DMS53 (cell line): ENCODE data around the gene ASIC3.

ENCODE experiments used
- DNase-seq: peaks from one replicate; lab custom pipeline; 2025; lab: John Stamatoyannopoulos, UW

Gene ASIC3

DNA sequence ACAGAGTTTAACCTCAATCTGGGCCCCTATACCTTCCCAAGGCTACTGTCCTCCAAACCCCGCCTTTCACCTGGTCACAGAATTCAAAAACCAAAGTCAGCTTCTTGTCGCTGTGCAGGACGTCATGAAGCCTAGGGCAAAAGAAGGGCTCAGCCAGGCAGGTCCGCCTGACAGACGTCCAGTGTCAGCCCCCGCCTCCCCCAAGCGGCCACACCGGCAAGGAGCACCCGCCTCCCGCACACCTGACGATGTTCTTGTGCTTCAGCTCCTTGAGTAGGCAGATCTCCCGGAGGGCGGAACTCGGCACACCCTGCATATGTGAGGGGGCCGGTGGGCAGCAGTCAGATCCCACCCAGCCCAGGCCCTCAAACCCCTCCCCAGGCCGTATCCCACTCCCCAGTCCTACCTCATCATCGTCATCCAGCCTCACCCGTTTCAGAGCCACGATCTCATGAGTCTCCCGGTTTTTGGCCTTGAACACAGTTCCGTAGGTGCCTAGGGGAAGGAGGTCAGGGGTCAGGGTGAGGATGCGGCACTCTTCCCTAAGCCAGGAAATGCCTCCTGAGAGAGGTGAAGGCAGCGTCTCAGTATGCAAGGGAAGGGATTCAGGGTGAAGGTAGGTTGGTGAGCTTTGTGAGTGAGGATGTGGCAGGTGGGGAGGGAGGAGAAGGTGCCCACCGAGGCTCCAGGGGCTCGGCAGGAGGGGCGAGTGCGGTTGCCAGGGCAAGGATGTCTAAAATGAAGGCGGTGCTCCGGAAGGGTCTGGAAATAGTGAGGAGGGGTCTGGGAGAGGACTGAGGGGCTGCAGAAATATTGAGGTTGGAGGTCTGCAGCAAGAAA is 8.6 kb downstream of the ASIC3 start:
- no peak for DNase-seq

DNA sequence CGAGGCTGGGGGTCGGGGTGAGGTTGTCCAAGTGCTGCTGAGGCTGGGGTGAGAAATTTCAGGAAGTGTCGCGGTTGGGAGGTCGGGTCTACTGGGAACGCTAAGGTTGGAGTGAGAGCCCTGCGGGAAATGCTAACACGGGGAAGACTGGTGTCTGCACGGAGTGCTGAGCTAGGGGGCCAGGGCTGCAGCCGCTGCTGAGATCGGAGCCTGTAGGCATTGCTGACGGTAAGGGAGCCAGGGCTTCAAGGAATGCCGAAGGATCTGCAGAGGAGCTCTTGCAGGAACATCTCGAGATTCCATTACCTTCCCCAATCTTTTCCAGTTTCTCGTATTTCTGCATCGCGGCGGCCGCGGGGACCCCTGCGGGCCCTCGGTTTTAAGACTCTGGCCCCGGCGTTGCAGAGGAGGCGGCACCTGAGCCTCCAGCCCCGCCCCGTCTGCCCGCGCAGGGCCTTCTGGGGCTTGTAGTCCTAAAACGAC is 9.2 kb downstream of the ASIC3 start, which contains the start of gene CDK5:
TSS of gene CDK5 (minus strand) at position 392 of the 483 bp plus-strand sequence. CDS start at position 343, 49 bp downstream.
- peak; percentile 83 for DNase-seq

DNA sequence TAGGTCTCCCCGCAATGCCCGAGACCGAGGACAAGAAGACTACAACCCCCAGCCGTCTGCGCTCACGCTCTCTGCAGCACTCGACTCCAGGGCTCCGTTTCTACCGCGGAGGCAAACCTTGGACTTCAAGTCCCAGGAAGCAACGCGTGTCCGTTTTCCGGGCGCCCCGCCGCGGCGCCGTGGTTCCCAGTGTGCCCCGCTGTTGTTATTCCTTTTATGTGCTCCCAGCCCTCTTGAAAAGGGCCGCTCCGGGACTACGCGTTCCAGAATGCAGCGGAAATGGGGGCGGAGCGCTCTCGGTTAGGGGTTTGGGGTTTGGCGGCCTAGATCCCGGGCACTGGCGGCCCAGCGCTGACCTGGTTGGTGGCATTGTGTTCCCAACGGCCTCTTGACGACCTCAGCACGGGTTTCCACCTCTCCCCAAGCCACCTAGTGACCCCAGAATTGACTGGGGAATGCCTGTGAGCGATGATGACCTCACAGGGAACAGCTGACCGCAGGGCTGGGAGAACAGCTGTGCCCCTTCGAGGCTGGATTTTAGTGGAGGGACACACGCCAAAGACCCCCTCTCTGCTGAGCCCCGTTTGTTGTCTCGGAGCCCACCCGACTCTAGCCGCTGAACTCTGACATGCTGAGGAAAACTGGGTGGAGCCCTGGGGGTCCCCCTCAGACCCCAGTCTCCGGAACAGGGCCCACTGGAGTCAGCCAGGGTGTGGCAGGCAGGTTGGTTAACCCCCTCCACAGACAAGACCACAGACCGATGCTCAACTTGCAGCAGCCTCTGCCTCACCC is 9.9 kb downstream of the ASIC3 start:
- DNase-seq, result peak; percentile 100

DNA sequence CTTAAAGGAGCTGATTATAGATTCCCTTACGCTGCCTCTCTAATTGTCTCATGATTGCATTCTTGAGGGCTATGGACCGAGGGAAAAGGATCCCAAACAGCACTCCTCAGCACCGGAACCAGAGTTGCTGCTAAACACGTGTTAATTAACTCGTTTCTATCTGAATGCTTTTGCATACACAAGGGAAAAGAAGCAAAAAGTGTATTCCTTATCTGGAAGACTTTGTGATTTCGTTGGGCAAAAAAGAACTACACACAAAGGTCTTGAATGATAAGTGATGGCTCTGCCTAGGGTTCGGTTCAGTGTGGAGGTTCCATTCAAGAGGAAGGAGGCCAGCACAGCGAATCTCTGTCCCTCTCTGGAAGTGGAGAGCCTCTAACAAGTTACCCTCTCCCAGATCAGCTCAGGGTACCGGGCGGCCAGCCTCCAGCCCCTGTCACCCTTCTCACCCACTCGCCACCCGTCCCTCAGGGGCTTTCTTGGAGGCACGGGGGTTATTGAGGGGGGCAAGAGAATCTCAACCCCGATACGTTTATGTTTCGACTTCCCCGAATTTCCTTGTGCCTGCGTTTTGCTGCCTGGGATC is 10.5 kb downstream of the ASIC3 start:
- peak; percentile 75 for DNase-seq

DNA sequence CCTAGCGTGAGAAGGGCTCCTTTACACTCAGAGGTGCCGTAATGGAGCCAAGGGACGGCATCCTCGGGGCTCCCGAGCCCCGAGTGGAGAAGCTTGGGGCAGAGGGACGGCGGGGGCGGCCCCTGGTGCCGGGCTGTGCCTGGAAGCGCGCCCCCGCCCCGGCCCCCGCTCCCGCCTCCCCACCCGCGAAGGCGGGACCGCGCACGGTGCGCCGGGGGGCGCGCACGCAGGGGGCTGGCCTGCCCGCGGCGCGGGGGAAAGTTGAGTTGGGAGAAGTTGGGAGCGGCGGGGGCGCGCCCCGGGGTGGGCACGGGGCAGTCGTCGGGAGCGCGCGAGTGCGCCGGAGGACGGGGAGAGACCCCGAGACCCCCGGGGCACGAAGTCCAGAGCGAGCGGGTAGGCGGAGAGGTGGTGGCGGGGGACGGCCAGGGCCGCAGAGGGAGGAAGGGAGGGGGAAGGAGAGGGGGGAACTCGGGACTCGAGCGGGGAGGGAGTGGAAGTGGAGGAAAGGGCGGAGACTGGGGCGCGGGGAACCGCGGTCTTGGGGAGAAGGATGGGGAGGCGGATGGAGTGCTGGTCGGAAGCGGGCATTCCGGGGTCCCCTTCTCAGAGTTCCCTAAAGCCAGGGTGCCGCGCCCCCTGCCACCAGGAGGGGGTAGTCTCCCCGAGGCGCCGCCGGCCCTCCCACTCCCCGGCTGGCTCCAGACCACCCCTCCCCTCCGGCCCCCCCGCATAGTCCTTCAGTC is 11.2 kb downstream of the ASIC3 start, which contains the start of gene SLC4A2:
TSS of gene SLC4A2 (plus strand) at position 223 of the 746 bp plus-strand sequence. CDS start 2,399 bp downstream, outside the sequence.
- DNase-seq, result peak; percentile 92

DNA sequence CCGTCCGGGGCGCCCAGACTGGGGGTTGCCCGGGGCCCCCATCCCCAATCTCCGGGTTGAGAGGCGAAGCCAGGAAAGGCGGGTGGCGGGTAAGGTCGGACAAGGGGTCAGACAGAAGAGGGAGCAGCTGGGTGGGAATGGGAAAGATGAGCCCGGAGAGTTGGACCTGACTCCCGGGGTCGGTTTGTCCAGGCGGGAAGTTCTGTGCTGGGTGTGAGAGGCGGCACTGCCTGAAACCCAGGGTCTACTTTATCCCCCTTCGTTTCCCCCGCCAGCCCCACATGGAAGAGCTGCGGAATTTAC is 11.7 kb downstream of the ASIC3 start:
- no peak for DNase-seq

DNA sequence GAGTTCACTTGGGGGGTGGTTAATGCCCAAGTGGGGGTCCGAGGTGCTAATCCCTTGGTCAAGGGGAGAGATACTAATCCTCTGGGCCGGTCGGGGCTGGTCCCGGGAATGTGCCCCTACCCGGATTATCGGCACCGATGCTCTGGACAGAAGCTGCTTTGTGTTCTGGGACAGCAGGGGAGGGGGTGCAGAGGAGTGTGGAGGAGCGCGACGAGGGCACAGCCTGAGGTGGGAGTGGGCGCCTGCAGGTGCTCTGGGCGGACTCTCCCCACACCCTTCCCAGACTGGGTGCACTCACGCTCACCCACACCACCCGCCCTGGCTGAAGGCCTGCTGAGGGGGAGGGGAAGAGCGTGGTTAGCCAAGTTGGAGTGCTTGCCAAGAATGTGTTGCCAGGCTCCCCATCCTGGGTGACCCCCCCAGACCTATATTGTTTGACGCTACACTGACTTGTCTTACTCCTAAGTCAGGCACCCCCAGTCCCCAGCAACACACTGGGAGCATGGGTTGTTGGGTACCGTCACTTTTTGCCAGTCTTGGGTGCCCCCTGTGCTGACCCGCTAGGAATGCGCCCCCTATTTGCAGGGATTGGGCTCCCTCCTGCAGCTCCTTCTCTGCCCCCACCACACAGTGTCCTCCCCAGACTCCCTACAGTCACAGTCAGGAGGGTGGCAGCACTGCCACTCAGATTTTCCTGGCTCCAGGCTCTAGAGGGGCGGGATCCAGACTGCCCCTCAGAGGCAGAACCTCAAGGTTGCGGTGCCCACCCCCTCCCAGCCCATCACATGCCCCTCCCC is 12.3 kb downstream of the ASIC3 start:
- DNase-seq, result peak; percentile 56

DNA sequence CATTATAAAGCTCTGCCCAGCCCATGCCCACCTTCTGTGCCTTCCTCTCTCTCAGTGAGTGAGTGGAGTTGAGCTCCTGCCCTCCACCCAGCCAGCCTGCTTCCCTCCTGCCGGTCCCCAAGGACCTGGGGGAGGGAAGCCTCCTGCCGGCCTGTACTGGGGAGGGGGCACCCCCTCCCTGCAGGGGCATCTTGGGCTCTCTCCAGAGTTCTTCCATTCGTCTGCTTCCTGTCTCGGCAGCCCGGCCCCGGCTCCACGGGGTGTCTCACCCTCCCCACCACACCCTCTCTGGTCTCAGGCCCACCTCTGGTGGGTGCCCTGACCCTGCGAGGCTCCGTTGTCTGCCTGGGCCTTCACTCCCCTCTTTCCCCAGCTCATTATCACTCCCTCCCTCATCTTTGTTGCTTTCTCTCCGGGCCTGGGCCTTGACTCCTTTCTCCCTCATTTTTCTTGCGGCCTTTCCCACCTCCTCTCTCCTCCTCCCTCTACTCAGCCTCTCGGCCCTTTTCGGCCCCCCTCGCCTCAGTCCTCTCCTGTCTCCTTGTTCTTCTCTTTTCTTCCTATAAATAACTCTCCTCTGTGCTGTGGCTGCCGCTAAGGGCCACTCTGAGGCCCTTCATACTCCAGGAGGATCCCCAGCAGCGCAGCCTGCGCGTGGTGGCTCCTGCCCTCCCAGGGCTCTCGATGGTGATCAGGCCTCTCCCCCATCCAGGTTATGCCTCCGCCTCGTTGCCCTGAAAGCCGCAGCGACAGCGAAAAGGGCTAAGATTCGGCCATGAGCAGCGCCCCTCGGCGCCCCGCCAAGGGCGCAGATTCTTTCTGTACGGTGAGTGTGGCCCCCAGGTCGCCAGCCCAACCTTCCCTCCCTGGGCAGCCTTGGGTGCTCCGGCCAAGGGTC is 13.1 kb downstream of the ASIC3 start:
- DNase-seq, result peak; percentile 38

DNA sequence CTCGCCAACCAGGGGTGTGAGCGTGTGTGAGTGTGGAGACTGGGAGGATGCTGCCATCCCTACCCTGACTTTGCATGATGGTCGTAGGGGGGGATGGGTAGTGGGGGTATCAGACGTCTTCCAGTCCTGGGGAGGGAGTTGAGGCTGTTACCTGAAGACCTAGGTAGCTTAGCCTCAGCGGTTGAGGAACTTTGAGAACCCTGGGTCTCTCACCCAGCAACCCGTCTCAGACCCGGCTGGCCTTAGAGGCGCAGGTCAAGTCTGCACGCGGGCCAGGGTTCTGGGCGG is 13.7 kb downstream of the ASIC3 start:
- DNase-seq, result no peak

DNA sequence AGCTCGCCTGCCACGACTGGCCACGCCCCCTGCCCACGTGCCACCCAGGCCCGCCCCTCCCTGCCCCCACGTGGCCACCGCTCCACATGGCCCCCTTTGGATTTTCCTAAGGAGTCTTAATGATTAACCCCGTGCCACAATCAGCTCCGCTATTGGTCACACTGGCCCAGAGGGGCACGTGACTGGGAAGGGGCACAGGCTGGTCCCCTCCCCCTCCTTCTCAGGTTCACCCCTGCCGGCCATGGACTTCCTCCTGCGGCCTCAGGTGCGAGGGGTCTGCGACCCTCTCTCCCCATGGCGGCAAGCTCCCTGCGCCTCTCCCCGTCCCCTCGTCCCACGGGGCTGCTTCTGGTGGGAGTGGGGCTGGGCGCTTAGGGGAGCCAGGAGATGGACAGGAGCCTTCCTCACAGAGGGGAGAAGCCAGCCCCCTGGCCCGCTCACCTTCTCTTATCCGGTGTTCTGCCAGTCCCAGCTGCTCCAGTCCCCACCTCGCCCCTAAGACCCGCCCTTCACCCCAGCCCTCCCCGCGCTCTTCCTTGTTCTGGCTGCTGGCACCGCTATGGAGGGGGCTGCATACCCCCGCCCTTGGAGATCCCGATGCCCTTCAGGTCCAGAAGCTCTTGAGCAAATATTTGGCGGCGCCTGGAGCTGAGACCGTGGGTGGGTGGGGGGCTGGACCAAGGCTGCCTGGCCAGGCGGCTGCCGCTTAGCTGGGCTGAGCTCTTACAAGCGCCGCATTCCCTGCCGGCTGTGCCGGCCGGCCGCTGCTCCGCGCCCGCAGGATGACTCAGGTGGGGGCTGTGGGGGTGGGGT is 14.3 kb downstream of the ASIC3 start:
- DNase-seq, result peak; percentile 100

DNA sequence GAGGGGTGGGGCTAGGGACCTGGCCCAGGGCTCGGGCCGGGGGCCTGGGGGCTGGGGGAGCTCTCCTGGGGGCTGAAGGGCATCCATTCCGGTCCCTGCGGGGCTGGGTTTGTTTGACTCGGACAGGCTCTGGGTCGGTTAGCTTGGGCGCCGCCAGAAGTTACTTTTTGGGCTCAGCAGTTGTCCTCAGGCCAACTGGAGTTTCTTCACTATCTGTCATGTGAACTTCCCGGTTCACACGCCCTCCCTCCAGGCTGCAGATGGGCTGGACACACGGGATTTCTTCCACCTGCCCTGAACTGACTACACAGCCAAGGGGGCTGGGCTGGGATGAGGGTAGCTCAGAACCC is 14.9 kb downstream of the ASIC3 start:
- peak; percentile 70 for DNase-seq

DNA sequence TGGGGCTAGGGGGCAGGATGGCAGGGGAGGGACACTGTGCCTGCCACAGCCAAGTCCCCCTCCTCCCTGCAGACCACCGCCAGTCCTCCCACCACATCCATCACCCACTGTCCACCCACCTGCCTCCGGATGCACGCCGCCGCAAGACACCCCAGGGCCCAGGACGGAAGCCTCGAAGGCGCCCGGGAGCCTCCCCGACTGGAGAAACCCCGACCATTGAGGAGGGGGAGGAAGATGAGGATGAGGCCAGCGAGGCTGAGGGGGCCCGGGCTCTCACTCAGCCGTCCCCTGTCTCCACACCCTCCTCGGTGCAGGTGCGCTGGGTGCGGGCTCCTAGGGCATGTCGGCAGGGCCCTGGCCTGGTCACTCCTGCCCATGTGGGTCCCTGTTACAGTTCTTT is 16.1 kb downstream of the ASIC3 start:
- no peak for DNase-seq

DNA sequence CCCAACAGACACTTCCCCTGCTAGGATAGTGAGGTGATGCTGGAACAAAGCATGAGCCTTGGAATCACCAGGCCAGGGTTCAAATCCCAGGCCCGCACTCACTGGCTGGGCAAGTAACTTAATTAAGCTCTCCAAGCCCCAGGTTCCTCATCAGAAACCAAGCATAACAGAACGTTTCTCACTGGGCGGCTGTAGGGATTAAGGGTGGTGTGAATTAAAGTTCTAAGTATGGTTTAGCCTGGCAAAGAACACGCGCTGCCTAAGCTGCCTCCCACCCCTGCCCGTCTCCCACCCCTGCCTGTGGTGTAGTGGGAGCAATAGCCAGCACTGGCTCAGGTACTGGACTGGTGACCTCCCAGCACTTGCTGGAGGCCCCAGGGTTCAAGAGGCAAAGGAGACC is 16.7 kb downstream of the ASIC3 start:
- no peak for DNase-seq

DNA sequence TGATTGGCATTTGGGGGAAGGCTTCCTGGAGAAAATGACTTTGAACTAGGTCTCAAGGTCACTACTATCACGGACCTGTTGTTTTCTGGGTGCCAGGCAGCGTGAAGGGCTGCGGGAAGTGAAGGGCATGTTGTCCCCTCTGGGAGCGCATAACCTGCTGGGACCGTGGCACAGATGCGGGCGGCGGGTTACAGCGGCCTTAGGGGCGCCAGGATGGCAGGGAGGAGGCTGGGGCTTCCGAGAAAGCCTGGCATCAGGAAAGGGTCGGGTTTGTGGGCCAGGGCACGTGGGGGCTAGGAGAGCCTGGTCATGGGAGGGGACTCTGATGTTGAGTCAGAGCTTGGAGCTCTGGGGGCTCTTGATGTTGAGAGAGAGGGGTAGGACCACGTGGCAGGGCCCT is 17.2 kb downstream of the ASIC3 start:
- no peak for DNase-seq

DNA sequence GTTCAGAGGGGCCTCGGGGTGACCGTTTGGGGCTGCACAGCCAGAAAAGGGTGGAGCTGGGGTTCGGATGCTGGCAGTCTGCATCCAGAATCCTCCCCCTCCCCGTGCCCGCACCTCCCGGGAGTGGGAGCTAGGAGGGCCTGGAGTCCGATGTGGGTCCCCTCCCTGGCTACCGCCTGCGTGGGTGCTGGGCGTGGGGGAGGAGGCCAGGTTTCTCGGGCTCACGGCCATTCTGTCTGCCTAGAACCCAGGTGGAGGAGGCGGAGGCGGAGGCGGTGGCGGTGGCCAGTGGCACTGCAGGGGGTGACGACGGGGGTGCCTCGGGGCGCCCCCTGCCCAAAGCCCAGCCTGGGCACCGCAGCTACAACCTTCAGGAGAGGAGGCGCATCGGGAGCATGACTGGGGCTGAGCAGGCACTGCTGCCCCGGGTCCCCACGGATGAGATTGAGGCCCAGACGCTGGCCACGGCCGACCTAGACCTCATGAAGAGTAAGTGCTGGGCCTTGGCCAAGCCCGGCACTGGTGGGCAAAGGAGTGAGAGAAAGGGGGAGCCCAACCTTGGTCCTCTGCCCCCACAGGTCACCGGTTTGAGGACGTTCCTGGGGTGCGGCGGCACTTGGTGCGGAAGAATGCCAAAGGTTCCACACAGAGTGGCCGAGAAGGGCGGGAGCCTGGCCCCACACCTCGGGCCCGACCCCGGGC is 18.1 kb downstream of the ASIC3 start:
- no peak for DNase-seq

DNA sequence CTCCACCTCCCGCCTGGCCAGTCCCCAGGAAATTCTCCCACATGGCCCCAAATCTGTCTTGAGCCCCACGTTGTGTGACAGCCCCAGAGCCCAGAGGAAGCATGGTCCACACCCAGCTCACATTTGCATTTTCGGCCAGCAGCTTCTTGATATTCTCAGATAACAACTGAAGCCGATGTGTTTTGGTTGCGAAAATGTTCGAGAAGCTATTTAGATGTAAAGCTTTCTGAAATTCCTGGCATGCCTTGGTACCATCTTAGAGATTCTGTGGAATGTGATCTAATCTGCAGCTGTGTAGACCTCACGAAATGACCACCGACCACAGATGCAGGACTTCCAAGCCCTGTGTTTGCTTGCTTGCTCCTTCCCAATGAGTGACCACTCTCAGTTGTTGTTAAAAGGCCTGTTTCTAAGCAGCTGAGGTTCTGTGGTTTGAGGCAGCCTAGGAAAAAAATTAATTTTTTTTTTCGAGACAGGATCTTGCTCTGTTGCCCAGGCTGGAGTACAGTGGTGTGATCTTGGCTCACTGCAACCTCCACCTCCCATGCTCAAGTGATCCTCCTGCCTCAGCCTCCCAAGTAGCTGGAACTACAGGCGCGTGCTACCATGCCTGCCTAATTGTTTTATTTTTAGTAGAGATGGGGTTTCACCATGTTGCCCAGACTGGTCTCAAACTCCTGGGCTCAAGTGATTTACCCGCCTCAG is 19.9 kb downstream of the ASIC3 start:
- DNase-seq, result no peak

DNA sequence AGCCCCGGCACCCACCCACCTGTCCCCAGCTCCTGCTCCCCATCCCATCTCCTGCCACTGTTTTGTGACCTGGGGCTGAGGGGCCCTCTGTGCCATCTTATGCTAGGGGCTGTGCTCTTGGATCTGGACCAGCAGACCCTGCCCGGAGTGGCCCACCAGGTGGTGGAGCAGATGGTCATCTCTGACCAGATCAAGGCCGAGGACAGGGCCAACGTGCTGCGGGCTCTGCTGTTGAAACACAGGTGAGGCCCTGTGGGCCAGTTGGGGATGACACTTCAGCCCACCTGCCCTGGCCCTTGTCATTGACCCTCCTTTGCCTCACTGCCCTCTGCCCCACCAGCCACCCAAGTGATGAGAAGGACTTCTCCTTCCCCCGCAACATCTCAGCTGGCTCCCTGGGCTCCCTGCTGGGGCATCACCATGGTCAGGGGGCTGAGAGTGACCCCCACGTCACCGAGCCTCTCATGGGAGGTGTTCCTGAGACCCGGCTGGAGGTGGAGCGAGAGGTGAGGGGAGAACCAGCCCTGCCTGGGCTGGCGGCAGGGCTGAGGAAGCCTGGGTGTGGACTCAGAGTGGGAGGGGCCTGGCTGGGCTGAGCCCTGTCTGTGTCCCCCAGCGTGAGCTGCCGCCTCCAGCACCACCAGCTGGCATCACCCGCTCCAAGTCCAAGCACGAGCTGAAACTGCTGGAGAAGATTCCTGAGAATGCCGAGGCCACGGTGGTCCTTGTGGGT is 21.7 kb downstream of the ASIC3 start:
- no peak for DNase-seq

DNA sequence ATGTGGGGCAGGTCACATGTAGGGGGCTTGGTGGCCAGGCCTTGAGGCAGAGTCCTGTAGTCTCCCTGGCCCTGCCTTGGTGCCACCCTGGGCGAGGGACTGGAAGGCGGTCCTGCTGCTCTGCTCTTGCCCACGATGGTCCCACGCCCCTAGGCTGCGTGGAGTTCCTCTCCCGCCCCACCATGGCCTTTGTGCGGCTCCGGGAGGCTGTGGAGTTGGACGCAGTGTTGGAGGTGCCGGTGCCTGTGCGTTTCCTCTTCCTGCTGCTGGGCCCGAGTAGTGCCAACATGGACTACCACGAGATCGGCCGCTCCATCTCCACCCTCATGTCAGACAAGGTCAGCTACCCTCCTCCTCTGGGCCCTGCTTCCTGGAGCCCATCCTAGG is 22.2 kb downstream of the ASIC3 start:
- DNase-seq, result no peak
